ENCODE measurements around the gene PNMA8B.
"Not testable (repeated sequence)": the region's sequence is repeated elsewhere in the genome, so short reads cannot be mapped to it uniquely, and the experiment has no call there.

The PNMA8B gene

GRCh38 chr19:46513461-46514236 lies 18.0 kb upstream of the PNMA8B start:
- DNase-seq = peak; percentile 74

DNA sequence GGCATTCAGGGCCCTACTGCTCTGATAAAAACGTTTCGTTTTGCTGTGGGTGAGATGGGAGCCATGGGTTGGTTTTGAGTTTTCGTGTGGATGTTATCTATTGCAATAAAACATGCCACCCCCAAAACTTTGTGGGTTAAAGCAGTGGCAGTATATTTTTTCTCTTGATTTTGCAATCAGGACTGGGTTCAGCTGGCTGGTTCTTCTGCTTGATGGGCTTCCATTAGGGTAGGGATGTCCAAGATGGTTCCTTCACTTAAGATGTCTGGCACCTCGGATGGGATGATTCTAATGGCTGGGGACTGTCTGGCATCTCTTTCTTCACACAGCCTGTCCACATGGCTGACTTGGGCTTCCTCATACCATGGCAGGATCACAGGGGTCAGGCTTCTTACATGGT lies 15.6 kb upstream of the PNMA8B start:
- DNase-seq = no peak

- DNase-seq = no peak
These were observed 12.5 kb upstream of the PNMA8B start for GRCh38 chr19:46508206-46508605.

DNA sequence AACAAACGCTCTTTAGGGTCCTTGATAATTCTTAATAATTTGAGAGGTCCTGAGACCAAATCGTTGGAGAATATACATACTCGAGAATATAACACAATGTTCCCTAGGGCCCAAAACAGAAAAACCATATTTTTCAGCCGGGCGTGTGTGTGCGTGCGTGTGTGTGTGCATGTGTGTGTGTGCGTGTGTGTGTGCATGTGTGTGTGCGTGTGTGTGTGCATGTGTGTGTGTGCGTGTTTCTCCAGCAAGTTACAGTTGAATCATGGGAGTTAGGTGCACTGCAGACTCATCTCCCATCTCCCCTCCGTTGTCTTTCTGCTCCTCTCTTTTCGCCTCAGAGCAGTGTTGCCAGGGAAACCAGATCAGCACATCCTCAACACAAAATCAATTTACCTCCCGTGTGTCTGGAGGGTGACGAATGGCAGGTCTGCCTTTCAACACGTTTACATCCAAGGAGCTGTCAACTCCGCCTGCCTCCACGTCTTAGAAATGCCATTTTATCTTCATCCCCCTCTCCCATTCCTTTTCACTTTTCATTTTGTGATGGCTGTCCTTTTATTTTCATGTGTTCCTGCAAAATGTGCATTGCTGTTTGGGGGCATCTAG lies 8.3 kb upstream of the PNMA8B start:
- no peak for DNase-seq

DNA sequence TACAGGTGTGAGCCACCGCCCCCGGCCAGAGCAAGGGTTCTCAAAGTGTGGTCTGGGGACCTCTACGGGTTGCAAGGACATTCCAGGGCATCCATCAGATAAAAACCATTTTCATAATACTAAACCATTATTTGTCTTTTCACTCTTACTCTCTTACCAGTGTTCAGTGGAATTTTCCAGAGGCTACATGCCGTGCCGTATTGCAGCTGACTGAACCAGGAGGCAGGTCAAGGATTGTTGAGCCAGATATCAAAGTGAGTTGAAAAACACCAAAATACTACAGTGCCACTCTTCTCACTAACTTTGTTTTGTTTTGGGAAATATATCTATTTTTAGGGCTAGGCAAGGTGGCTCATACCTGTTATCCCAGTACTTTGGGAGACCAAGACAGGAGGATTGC lies 7.2 kb upstream of the PNMA8B start:
- DNase-seq = no peak

DNA sequence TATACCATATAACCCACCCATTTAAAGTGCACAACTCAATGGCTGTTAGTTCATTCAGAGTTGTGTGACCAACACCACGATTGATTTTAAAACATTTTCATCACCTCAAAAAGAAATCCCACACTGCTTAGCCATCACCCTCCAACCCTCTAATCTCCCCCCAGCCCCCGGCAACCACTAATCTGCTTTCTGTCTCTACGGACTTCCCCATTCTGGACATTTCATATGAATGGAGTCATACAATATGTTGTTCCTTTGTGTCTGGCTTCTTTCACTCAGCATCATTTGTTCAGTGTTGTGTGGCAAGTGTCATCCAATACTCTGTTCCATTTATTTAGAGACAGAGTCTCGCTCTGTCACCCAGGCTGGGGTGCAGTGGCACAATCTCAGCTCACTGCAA lies 4.0 kb upstream of the PNMA8B start:
- DNase-seq = peak; percentile 37

DNA sequence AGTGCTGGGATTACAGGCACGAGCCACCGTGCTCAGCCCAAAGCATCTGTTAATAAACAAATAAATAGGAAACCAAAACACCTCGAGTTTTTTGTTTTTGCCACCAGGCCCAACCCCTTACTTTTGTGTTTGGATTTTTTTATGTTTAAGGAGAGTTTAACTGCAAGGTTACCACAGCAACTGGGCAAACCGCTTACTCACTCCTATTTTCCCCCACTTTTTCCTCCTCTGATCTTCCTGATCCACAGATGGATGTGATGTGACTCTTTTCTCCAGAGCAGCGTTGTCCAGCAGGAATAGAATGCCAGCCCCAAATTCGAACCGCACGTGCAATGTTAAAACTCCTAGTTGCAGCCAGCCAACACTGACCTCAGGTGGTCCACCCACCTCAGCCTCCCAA lies 2.1 kb upstream of the PNMA8B start:
- no peak for DNase-seq

GRCh38 chr19:46496886-46497285 lies 1.2 kb upstream of the PNMA8B start:
- not testable (repeated sequence) for DNase-seq

DNA sequence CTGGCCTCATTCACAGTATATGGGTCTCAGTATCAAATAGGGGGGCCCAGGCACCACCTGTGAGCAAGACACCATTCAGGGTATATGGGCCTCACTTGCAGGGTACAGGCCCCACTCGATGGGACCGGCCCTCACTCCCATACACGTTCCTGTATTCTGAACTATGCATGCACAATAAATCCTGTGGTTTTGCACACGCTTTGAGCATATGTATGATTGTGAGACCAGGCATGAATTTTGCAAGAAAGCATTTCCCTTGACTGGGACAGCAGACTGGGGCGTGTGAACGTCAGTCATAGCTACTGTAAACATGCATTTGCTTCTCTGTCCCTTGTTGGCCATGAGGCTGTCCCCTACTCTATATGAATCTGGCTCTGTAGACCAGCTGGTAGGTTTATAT lies 637 bp upstream of the PNMA8B start:
- DNase-seq = no peak

GRCh38 chr19:46494941-46495785 lies 504 bp downstream of the PNMA8B start:
- no peak for DNase-seq

GRCh38 chr19:46494146-46494940 lies 1.3 kb downstream of the PNMA8B start:
- no peak for DNase-seq

- DNase-seq = peak; percentile 46
These were observed 2.2 kb downstream of the PNMA8B start for GRCh38 chr19:46493236-46494145.

- no peak for DNase-seq
These were observed 2.8 kb downstream of the PNMA8B start for GRCh38 chr19:46492841-46493235.

DNA sequence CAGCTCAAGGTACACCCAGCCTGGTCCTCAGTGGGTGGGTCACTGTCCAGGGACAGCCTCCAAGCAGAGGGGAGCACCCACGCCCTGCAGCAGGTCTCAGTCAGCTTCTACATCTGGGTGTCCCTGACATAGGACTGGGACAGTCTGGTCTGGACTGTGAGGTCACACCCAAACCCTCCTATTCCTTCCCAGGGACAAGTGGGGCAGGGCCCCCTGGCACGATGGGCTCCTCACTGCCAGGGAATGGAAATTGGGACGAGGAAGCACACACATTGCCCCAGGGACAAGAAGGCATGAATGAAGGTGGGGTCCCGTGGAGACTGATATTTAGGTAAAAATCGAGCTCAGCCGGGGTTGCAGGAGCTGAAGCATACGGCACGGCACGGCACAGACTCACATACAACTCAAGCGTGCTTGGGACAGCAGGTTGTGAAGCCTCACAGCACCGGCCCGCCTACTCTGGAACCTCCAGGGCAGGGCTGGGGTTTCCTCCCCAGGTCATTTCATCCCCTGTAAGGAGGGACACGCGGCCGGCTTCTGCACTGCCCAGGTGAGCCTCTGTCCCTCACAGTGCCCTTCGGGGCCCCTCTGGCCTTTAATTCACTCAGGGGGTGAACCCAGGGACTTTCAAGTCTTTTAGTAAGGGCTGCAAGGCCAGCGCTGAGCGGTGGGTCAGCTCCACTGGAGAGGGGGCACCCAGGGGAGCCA lies 3.5 kb downstream of the PNMA8B start:
- no peak for DNase-seq

- DNase-seq = no peak
These were observed 4.9 kb downstream of the PNMA8B start for GRCh38 chr19:46490774-46491173.

DNA sequence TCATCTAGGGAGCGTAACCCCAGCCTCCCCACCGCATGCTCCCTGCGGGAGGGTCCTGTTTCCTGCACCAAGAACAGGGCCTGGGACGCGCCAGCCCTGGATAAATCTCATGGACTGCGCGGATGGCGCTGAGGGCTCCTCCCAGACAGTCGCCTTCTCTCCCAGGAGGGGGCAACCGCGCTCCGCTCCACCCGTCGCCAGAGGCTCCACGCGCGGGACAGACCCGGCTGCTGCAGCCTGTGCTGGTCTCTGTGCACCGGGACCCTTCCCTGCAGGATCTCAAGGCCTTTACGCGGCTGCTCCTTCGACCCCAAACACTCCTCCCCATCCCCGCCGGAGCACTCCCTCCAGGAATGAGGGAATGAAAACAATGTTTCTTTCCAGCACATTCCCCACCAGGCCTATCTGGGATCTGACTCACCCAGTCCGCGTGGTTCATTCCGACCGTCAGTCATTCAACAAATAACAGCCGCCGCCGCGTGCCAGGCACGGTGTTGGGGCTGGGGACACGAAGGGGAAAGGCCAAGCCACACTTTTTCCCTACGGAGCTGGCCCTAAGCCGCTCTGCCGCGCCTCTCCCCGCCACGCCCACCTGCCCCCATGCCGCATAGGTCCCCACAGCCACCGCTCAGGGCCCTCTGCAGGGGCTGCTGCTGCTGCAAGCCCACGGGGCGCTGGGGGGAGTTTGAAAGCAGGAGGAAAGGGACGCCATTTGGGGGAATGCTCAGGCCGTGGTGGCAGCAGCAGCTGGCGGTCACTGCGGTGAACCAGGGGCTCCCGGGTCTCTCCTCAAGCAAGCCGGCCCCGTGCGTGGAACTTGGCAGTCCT lies 6.0 kb downstream of the PNMA8B start:
- peak; percentile 82 for DNase-seq

DNA sequence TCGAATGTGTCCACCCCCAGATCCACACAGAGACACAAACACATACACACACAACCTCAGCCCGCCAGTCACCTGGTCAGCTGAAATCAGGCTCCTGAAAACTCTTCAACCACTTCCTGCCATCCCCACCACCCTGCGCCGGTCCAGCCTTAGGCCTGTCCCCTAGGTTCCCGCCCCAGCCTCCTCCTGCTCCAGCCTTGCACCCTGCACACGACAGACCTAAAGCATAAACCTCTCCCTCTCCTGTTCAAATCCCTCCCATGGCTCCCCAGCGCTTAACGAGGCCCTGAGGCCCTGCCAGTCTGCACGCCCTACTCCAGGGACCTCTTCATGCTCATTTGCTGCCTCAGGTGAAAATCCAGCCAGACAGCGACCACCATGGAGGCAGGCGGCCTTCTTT lies 7.1 kb downstream of the PNMA8B start:
- DNase-seq = no peak

- peak; percentile 68 for DNase-seq
These were observed 7.7 kb downstream of the PNMA8B start for GRCh38 chr19:46487802-46488445.

DNA sequence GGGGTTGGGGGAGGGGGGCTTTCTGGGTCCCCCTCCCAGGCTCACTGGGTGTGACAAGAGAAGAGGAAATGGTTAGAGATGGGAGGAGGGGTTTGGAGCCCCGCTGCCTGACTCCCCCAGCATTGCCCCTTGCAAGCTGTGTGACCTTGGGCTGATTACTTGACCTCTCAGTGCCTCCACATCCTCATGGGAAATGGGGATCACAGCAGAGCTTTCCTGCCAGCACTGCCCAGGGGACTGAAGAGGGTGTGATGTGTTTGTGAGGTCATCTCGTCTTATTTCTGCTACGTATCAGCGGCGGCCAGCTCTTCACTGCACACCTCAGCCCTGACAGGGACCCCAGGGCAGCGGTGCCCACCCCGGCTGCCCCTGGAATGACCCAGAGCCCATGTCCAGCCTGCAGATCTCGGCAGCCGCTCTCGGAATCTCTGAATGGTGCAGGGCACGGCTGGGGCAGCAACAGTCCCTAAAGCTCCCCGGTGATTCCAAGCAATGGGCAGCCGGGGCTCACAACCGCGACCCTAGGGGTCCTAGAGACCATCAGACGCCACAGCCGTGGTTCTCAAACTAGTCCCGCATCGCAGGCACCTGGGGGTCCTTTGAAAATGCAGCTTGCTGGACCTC lies 8.4 kb downstream of the PNMA8B start:
- no peak for DNase-seq

Measured in fibroblast of skin of right biceps (primary cell).